Peyer's patch (tissue), 4 donors: ENCODE results near the gene ATOSA.

Source experiments
- POLR2A ChIP-seq, 2 donors: fragments of 450-650 bp; IDR thresholded peaks; one replicate each; pipeline ENCODE4 v1.5.1; 2017; ENCODE audit warnings: antibody characterized with exemption in 2 of 2, mild to moderate bottlenecking in 2 of 2, moderate library complexity in 2 of 2
- TF ChIP-seq, protein P1 (sequence below), 6 experiments: fragments of 450-650 bp in 4 of 6; fragments of 200-600 bp in 2 of 6; sonication (generic) in 1 of 6; IDR thresholded peaks; one replicate each; pipeline ENCODE4 v1.5.1; 2017 to 2019; ENCODE audit warnings: antibody characterized with exemption in 6 of 6, mild to moderate bottlenecking in 3 of 6, moderate library complexity in 1 of 6

DNA sequence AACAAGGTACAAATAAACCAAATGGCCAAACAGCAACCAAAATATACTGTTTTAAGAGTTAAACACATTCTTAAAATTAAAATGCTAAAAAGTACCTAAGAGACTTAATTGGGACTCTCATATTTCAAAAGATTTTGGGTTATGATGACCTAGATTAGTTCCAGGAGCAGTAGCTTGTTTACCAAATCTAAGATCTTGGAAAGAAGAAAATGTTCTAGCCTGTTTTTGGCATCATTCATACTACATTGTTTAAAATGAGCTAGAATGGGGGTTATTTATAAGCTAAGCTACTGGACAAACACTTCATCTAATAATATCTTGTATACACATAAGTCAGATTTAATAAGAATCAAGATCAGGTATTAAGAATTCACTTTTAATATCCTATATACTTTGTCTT is 22.8 kb downstream of the ATOSA start:
- TF ChIP-seq, protein P1, sequence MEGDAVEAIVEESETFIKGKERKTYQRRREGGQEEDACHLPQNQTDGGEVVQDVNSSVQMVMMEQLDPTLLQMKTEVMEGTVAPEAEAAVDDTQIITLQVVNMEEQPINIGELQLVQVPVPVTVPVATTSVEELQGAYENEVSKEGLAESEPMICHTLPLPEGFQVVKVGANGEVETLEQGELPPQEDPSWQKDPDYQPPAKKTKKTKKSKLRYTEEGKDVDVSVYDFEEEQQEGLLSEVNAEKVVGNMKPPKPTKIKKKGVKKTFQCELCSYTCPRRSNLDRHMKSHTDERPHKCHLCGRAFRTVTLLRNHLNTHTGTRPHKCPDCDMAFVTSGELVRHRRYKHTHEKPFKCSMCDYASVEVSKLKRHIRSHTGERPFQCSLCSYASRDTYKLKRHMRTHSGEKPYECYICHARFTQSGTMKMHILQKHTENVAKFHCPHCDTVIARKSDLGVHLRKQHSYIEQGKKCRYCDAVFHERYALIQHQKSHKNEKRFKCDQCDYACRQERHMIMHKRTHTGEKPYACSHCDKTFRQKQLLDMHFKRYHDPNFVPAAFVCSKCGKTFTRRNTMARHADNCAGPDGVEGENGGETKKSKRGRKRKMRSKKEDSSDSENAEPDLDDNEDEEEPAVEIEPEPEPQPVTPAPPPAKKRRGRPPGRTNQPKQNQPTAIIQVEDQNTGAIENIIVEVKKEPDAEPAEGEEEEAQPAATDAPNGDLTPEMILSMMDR (IDR thresholded peaks at IDR 0.05), result no peak
- no peak for TF ChIP-seq POLR2A (IDR thresholded peaks at IDR 0.05)
